HFFc6 (cell line): ENCODE data around the gene OSBPL5. TPM values are rescaled to one million over a fixed set of nuclear protein-coding genes. Genes with fewer than 3 reads are reported as not detected.
A peak's percentile ranks its signal among the peaks of the same experiment; 100 is the strongest.

Experiments
- DNase-seq: peaks from one replicate; pipeline ENCODE4 v3.0.0-alpha.2; 2018
- H3K27ac Mint-ChIP-seq: 2 replicates; pipeline ENCODE4 v1.8.0; 2020; ENCODE audit warnings: mild to moderate bottlenecking, mixed read lengths
- H3K27me3 Mint-ChIP-seq: 2 replicates; pipeline ENCODE4 v1.8.0; 2021; ENCODE audit warnings: mild to moderate bottlenecking, moderate library complexity, mixed read lengths; ENCODE audit not compliant: insufficient read depth
- H3K36me3 Mint-ChIP-seq: 2 replicates; pipeline ENCODE4 v1.8.0; 2021; ENCODE audit warnings: low read depth, mixed read lengths
- H3K4me1 Mint-ChIP-seq: 2 replicates; pipeline ENCODE4 v1.8.0; 2020; ENCODE audit warnings: low read depth, mixed read lengths
- H3K4me3 Mint-ChIP-seq: 2 replicates; pipeline ENCODE4 v1.8.0; 2020; ENCODE audit warnings: mild to moderate bottlenecking, moderate library complexity, mixed read lengths
- H3K9me3 Mint-ChIP-seq: 2 replicates; pipeline ENCODE4 v1.8.0; 2020; ENCODE audit warnings: mild to moderate bottlenecking, mixed read lengths
- CTCF ChIP-seq: fragments of 200-600 bp; sonication (generic); IDR thresholded peaks from 2 replicates; pipeline ENCODE4 v1.5.0; 2021; ENCODE audit warnings: antibody characterized with exemption, mild to moderate bottlenecking
- total RNA-seq, 6 experiments: library from RNA; stranded (reverse); fragmentation: NEBNext Ultra II Directional; extraction: Animal tissue kit (Norgen Biotek cat#: 25700); gene quantifications; 2 replicates in 1 of 6; 3 replicates in 5 of 6; pipeline ENCODE4 v1.2.3, GENCODE V29; 2021

The OSBPL5 gene
- total RNA-seq, 6 experiments from 2014 or later: 32.6 to 42.6 (median 36.7) TPM

- peak within 1 kb of the TSS; percentile 95 for H3K4me3 Mint-ChIP-seq
- TF ChIP-seq CTCF: no peak
- peaks cover 5% of the 10 kb centered on the region for H3K27me3 Mint-ChIP-seq
- H3K27ac Mint-ChIP-seq: peak within 1 kb of the TSS; percentile 97
- peak; percentile 93 for DNase-seq
- H3K9me3 Mint-ChIP-seq: no peaks in the 10 kb centered on the region
- H3K36me3 Mint-ChIP-seq: peaks cover 8% of the 10 kb centered on the region; the same call in 1 of the 2 replicates
- peaks cover 52% of the 10 kb centered on the region for H3K4me1 Mint-ChIP-seq
Measured at GRCh38 chr11:3057069-3057963, 107.8 kb downstream of the OSBPL5 start, which contains the start of gene CARS1. Gene CARS1 (minus strand): TSS chr11:3057423. CDS start chr11:3057367, 56 bp downstream.

GRCh38 chr11:3056296-3057068 lies 108.6 kb downstream of the OSBPL5 start:
- H3K27me3 Mint-ChIP-seq: peaks cover 5% of the 10 kb centered on the region
- H3K36me3 Mint-ChIP-seq: peaks cover 8% of the 10 kb centered on the region; the same call in 1 of the 2 replicates
- no peaks in the 10 kb centered on the region for H3K9me3 Mint-ChIP-seq
- no peak for TF ChIP-seq CTCF
- peak overlapping the region; percentile 95 for H3K4me3 Mint-ChIP-seq
- H3K4me1 Mint-ChIP-seq: peaks cover 56% of the 10 kb centered on the region
- no peak for DNase-seq
- peak overlapping the region; percentile 97 for H3K27ac Mint-ChIP-seq

GRCh38 chr11:3055891-3056290 lies 109.2 kb downstream of the OSBPL5 start:
- TF ChIP-seq CTCF: no peak
- Mint-ChIP-seq H3K36me3 (peaks cover 8% of the 10 kb centered on the region; the same call in 1 of the 2 replicates), H3K4me1 (peaks cover 62% of the 10 kb centered on the region), H3K27me3 (peaks cover 5% of the 10 kb centered on the region), H3K27ac (peak overlapping the region; percentile 87), H3K9me3 (no peaks in the 10 kb centered on the region), H3K4me3 (peak overlapping the region; percentile 95)
- no peak for DNase-seq

- no peaks in the 10 kb centered on the region for H3K9me3 Mint-ChIP-seq
- DNase-seq: no peak
- peaks cover 8% of the 10 kb centered on the region; the same call in 1 of the 2 replicates for H3K36me3 Mint-ChIP-seq
- peak overlapping the region; percentile 38 for H3K27ac Mint-ChIP-seq
- no peak for TF ChIP-seq CTCF
- no peak overlapping the region for H3K4me3 Mint-ChIP-seq
- H3K4me1 Mint-ChIP-seq: peaks cover 63% of the 10 kb centered on the region
- H3K27me3 Mint-ChIP-seq: peaks cover 5% of the 10 kb centered on the region
Measured at GRCh38 chr11:3052567-3052966, 112.5 kb downstream of the OSBPL5 start.

GRCh38 chr11:3052109-3052479 lies 113.0 kb downstream of the OSBPL5 start:
- H3K27ac Mint-ChIP-seq: no peak overlapping the region
- no peak for TF ChIP-seq CTCF
- no peak overlapping the region for H3K4me3 Mint-ChIP-seq
- DNase-seq: no peak
- H3K9me3 Mint-ChIP-seq: no peaks in the 10 kb centered on the region
- peaks cover 8% of the 10 kb centered on the region; the same call in 1 of the 2 replicates for H3K36me3 Mint-ChIP-seq
- H3K27me3 Mint-ChIP-seq: peaks cover 3% of the 10 kb centered on the region
- peaks cover 60% of the 10 kb centered on the region for H3K4me1 Mint-ChIP-seq
